A673 (cell line): ENCODE measurements around the gene SEC61A1. TPM values are rescaled to one million over a fixed set of nuclear protein-coding genes. Genes with fewer than 3 reads are reported as not detected.

Source experiments
- BruUV-seq: library from RNA; stranded (reverse); fragments of 400-500 nt; replicated peaks from 2 replicates; lab custom pipeline; 2021; lab: Mats Ljungman, UMichigan
- CTCF ChIA-PET: fragments of 300-600 bp; sonication (Branson Sonifier 250); formaldehyde crosslinking; loops from one replicate; lab custom pipeline; 2022; ENCODE audit warnings: antibody characterized with exemption; lab: Charles Lee
- POLR2A ChIA-PET: fragments of 300-600 bp; sonication (Branson Sonifier 250); formaldehyde crosslinking; loops from one replicate; lab custom pipeline; 2022; ENCODE audit warnings: antibody characterized with exemption; ENCODE audit not compliant: low non-redundant PET; lab: Charles Lee
- DNase-seq: peaks from one replicate; pipeline ENCODE4 v3.0.0-alpha.2; 2015; ENCODE audit warnings: low spot score
- H3K27ac ChIP-seq: fragments of 200-600 bp; sonication (generic); 2 replicates; pipeline ENCODE4 v1.5.1; 2016; ENCODE audit warnings: mixed run types, low read depth, mild to moderate bottlenecking, mixed read lengths, antibody characterized with exemption, low read length; ENCODE audit not compliant: poor library complexity, severe bottlenecking
- H3K27me3 ChIP-seq: fragments of 200-600 bp; sonication (generic); replicated peaks from 2 replicates; pipeline ENCODE4 v1.6.1; 2017; ENCODE audit warnings: mixed run types, low read depth, mild to moderate bottlenecking, mixed read lengths, antibody characterized with exemption, low read length; ENCODE audit not compliant: insufficient read depth, poor library complexity
- H3K36me3 ChIP-seq: fragments of 200-600 bp; sonication (generic); 2 replicates; pipeline ENCODE4 v1.6.1; 2016; ENCODE audit warnings: mixed run types, mild to moderate bottlenecking, mixed read lengths, antibody characterized with exemption, low read length; ENCODE audit not compliant: insufficient read depth, poor library complexity, severe bottlenecking
- H3K4me1 ChIP-seq: fragments of 200-600 bp; sonication (generic); 2 replicates; pipeline ENCODE4 v1.6.1; 2017; ENCODE audit warnings: mixed run types, mild to moderate bottlenecking, mixed read lengths, antibody characterized with exemption, low read length; ENCODE audit not compliant: insufficient read depth, poor library complexity, severe bottlenecking
- H3K4me3 ChIP-seq: fragments of 200-600 bp; sonication (generic); 2 replicates; pipeline ENCODE4 v1.5.1; 2016; ENCODE audit warnings: low read depth, mixed run types, mild to moderate bottlenecking, mixed read lengths, low read length; ENCODE audit not compliant: poor library complexity, severe bottlenecking
- H3K9me3 ChIP-seq: fragments of 200-600 bp; sonication (generic); 2 replicates; pipeline ENCODE4 v1.6.1; 2016; ENCODE audit warnings: mixed run types, low read depth, mild to moderate bottlenecking, mixed read lengths, antibody characterized with exemption, low read length; ENCODE audit not compliant: poor library complexity, severe bottlenecking
- EZH2 ChIP-seq: fragments of 200-600 bp; sonication (generic); IDR thresholded peaks from 2 replicates; pipeline ENCODE4 v1.6.1; 2017; ENCODE audit warnings: borderline replicate concordance, low read depth, mild to moderate bottlenecking, mixed read lengths, antibody characterized with exemption, low read length; ENCODE audit not compliant: poor library complexity, severe bottlenecking
- intact Hi-C: fragments of 100-400 bp; cut with micrococcal nuclease; formaldehyde crosslinking; loops from one replicate; pipeline ENCODE4 v1.10.0; 2022; ENCODE audit not compliant: unreplicated experiment
- total RNA-seq: library from RNA; stranded (reverse); gene quantifications from 2 replicates; pipeline ENCODE4 v1.2.3, GENCODE V29; 2021
- TF ChIP-seq, protein P1 (sequence below): fragments of 300-800, 200-600 bp; sonication (generic); conservative IDR thresholded peaks from 2 replicates; pipeline ENCODE4 v1.5.1; 2017; ENCODE audit warnings: low read depth, mild to moderate bottlenecking, antibody characterized with exemption, low read length, moderate library complexity, mixed read lengths

SEC61A1 gene
- total RNA-seq, 1 experiment from 2014 or later = 176 TPM

GRCh38 chr3:128040041-128040440 lies 12.2 kb upstream of the SEC61A1 start:
- DNase-seq = no peak
- ChIA-PET CTCF (no interaction called here), POLR2A (no interaction called here)
- H3K27me3 ChIP-seq = peaks cover 20% of the 10 kb centered on the region
- no peak overlapping the region for H3K27ac ChIP-seq
- TF ChIP-seq EZH2 = no peak
- TF ChIP-seq, protein P1, sequence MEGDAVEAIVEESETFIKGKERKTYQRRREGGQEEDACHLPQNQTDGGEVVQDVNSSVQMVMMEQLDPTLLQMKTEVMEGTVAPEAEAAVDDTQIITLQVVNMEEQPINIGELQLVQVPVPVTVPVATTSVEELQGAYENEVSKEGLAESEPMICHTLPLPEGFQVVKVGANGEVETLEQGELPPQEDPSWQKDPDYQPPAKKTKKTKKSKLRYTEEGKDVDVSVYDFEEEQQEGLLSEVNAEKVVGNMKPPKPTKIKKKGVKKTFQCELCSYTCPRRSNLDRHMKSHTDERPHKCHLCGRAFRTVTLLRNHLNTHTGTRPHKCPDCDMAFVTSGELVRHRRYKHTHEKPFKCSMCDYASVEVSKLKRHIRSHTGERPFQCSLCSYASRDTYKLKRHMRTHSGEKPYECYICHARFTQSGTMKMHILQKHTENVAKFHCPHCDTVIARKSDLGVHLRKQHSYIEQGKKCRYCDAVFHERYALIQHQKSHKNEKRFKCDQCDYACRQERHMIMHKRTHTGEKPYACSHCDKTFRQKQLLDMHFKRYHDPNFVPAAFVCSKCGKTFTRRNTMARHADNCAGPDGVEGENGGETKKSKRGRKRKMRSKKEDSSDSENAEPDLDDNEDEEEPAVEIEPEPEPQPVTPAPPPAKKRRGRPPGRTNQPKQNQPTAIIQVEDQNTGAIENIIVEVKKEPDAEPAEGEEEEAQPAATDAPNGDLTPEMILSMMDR = no peak
- BruUV-seq = no TSS peak
- no peaks in the 10 kb centered on the region for H3K36me3 ChIP-seq
- no peaks in the 10 kb centered on the region for H3K9me3 ChIP-seq
- no peak overlapping the region for H3K4me3 ChIP-seq
- no peaks in the 10 kb centered on the region for H3K4me1 ChIP-seq
- intact Hi-C loops = no loop called here

DNA sequence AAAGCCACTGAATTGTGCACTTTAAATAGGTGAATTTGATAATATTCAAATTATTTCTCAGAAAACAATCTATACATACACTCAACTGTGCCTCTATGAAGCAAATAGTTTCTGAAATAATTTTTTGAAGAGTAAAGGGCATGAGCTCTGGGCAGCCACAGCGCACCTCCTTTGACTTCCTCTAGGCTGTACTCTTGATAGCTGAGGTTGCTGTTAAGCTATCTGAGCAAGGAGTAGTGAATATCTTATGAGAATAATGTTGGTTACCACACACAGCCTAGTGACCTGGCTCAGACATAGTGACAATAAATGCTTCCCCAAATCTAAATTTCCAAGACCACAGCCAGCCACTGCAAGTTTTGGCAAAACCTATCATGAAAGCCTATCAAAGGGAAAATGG lies 11.6 kb upstream of the SEC61A1 start:
- no peak for DNase-seq
- Histone ChIP-seq H3K9me3 (no peaks in the 10 kb centered on the region), H3K36me3 (no peaks in the 10 kb centered on the region), H3K27ac (no peak overlapping the region), H3K4me3 (no peak overlapping the region), H3K4me1 (no peaks in the 10 kb centered on the region), H3K27me3 (peaks cover 22% of the 10 kb centered on the region)
- CTCF ChIA-PET = no interaction called here
- TF ChIP-seq, protein P1 = no peak
- no peak for TF ChIP-seq EZH2
- POLR2A ChIA-PET = no interaction called here
- intact Hi-C loops = no loop called here
- BruUV-seq = no TSS peak

GRCh38 chr3:128041344-128041743 lies 10.9 kb upstream of the SEC61A1 start:
- BruUV-seq = no TSS peak
- Histone ChIP-seq H3K27me3 (peaks cover 24% of the 10 kb centered on the region), H3K4me3 (no peak overlapping the region), H3K4me1 (no peaks in the 10 kb centered on the region), H3K36me3 (no peaks in the 10 kb centered on the region), H3K9me3 (no peaks in the 10 kb centered on the region), H3K27ac (no peak overlapping the region)
- no peak for TF ChIP-seq EZH2
- TF ChIP-seq, protein P1 = no peak
- DNase-seq = no peak
- intact Hi-C loops = no loop called here
- POLR2A ChIA-PET = no interaction called here
- CTCF ChIA-PET = no interaction called here
